Central memory CD8-positive, alpha-beta T cell (primary cell): ENCODE results near the gene SPRR2G.
"Not testable (repeated sequence)": the region's sequence is repeated elsewhere in the genome, so short reads cannot be mapped to it uniquely, and the experiment has no call there.

Experiments
- ATAC-seq: fragments of 150-1000 bp; cut with Tn5 transposase; replicated peaks from 2 replicates; pipeline ENCODE4 v1.10.0; 2022; ENCODE audit warnings: mild to moderate bottlenecking, moderate FRiP score, moderate number of reproducible peaks; ENCODE audit not compliant: poor library complexity, severe bottlenecking; ENCODE audit errors: extremely low read depth
- DNase-seq, 2 donors: peaks; one replicate each; pipeline ENCODE4 v3.0.0; 2021; ENCODE audit warnings: low spot score in 2 of 2
- H3K27ac Mint-ChIP-seq: one replicate; pipeline ENCODE4 v1.8.0; 2022; ENCODE audit warnings: low read depth, mild to moderate bottlenecking, moderate library complexity, mixed read lengths
- H3K27me3 Mint-ChIP-seq: one replicate; pipeline ENCODE4 v1.8.0; 2022; ENCODE audit warnings: mixed read lengths
- H3K36me3 Mint-ChIP-seq: one replicate; pipeline ENCODE4 v1.8.0; 2022; ENCODE audit warnings: mild to moderate bottlenecking, moderate library complexity, mixed read lengths; ENCODE audit not compliant: insufficient read depth
- H3K4me1 Mint-ChIP-seq: one replicate; pipeline ENCODE4 v1.8.0; 2022; ENCODE audit warnings: mixed read lengths
- H3K4me3 Mint-ChIP-seq: one replicate; pipeline ENCODE4 v1.8.0; 2022; ENCODE audit warnings: mild to moderate bottlenecking, moderate library complexity, mixed read lengths
- H3K9me3 Mint-ChIP-seq: one replicate; pipeline ENCODE4 v1.8.0; 2022; ENCODE audit warnings: mixed read lengths

SPRR2G gene

DNA sequence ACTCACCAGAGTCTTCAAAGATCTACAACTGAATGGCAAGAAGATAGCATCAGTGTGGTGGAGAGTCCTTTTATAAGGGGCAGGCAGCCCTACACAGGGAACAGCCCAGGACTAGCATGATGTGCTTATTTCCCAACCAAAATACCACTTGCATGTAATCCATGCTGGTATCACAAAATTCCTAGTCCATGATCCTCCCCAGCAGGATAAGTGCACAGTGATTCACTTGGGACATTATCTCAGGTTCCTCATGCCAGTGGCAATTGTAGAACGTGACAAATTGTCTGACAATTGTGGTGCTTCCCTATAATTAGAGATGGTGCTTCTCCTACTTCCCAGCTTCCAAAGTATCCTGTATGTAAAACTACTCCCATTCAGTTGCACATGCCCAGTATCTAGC is at the start of gene SPRR2G:
Gene SPRR2G, minus strand, starts transcription at position 45 of the 400 bp plus-strand sequence. CDS start 780 bp downstream, outside the sequence.
- no peaks in the 10 kb centered on the region for H3K9me3 Mint-ChIP-seq
- no peaks in the 10 kb centered on the region for H3K4me1 Mint-ChIP-seq
- no peak for ATAC-seq

DNA sequence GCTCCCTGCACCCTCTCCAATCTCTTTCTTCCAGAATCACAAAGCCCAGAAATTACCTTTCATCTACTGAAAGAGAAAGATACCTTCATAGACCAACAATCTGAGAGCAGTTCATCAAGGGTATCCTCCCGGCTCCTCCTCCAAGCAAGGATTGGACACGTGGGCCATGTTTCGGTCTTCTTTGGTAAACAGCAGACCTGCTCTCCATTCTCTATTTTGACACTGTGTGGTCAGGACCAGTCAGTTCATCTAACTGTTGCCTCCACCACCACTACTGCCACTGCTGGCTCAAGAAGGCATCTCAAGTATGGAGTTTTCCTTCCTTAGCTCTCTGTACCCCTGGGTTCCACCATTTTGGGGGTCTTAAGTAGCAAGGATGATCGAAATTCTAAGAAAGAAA is 44.5 kb upstream of the SPRR2G start:
- DNase-seq (no peak), ATAC-seq (no peak)
- Mint-ChIP-seq H3K36me3 (peaks cover 2% of the 10 kb centered on the region), H3K9me3 (no peaks in the 10 kb centered on the region), H3K27ac (no peak overlapping the region), H3K27me3 (peaks cover 96% of the 10 kb centered on the region), H3K4me3 (no peak overlapping the region), H3K4me1 (no peaks in the 10 kb centered on the region)

More for the DNA sequence above, at the start of gene SPRR2G:
- H3K36me3 Mint-ChIP-seq: no peaks in the 10 kb centered on the region
- no peak within 1 kb of the TSS for H3K4me3 Mint-ChIP-seq
- H3K27ac Mint-ChIP-seq: no peak within 1 kb of the TSS
- no peak for DNase-seq
- peaks cover 62% of the 10 kb centered on the region for H3K27me3 Mint-ChIP-seq

DNA sequence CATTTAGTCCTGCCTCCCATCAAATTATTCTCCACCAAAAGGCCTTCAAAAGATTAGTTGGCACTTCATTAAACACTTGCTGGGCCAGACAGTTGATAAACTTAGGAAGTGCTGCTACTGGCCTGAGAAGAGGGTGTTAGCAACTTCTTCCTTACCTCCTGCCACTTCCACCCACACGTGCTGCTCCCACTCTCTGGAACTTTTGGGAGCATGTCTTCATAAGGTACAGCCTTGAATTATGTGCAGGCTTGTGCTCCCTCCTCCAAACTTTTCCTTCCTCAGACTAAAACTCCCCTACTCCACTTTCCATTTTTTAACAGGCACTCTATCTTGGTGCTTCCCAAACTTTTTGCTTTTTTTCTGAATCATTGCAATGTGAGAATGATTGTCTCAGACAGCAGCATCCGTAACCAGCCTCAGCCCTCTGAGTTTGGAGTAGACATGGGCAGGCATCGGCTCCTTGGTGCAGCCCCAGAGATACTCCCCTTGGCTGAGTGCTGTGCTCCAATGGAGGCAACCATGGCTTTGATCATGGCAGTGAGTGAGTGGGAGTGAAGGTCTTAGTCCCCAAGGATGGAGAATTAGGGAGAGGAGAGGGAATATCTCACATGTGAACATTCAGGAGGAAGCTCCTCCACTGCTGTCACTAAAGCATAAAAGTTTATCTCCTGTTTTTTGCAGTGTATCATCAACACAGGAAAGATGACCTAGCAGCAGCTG is 43.8 kb upstream of the SPRR2G start:
- no peak overlapping the region for H3K4me3 Mint-ChIP-seq
- H3K9me3 Mint-ChIP-seq: no peaks in the 10 kb centered on the region
- ATAC-seq (no peak), DNase-seq (no peak)
- H3K4me1 Mint-ChIP-seq: no peaks in the 10 kb centered on the region
- peaks cover 96% of the 10 kb centered on the region for H3K27me3 Mint-ChIP-seq
- no peak overlapping the region for H3K27ac Mint-ChIP-seq
- H3K36me3 Mint-ChIP-seq: peaks cover 2% of the 10 kb centered on the region

- Mint-ChIP-seq H3K27me3 (peaks cover 95% of the 10 kb centered on the region), H3K4me1 (no peaks in the 10 kb centered on the region), H3K27ac (no peak overlapping the region), H3K4me3 (no peak overlapping the region), H3K9me3 (no peaks in the 10 kb centered on the region), H3K36me3 (peaks cover 2% of the 10 kb centered on the region)
- no peak for DNase-seq
- no peak for ATAC-seq
Observed at GRCh38 chr1:153192697-153193096, 42.0 kb upstream of the SPRR2G start.

DNA sequence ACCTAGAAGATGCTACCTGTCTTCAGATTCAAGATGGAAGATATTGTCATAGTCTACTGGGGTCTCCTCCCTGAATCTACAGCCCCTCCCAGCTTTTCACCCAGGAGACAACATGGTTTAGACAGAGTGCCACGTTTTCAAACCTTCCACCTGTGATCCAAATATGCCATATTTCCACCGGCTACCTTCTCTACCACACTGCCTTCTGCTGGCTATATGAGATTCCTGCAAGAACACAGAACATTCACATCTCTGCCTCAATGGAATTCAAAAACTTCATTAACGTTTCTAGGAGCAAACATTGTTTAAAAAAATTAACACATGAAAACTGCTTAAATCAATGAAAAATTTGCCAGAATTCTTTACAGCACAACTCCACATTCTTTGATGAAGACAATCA is 39.7 kb upstream of the SPRR2G start:
- peaks cover 5% of the 10 kb centered on the region for H3K9me3 Mint-ChIP-seq
- H3K4me1 Mint-ChIP-seq: no peaks in the 10 kb centered on the region
- H3K27me3 Mint-ChIP-seq: peaks cover 95% of the 10 kb centered on the region
- no peak overlapping the region for H3K4me3 Mint-ChIP-seq
- ATAC-seq (no peak), DNase-seq (no peak)
- H3K27ac Mint-ChIP-seq: no peak overlapping the region
- H3K36me3 Mint-ChIP-seq: peaks cover 2% of the 10 kb centered on the region

DNA sequence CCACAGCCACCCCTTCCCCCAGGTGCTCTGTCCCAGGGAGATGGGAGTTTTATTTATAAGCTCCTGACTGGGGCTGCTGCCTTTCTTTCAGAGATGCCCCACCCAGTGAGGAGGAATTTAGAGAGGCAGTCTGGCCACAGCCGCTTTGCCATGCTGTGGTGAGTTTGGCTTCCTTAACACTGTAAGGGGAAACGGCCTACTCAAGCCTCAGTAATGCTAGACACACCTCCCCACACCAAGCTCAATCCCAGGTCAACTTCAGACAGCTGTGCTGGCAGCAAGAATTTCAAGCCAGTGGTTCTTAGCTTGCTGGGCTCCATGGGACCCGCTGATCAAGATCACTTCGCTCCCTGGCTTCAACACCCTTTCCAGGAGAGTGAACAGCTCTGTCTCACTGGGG is 37.6 kb upstream of the SPRR2G start:
- DNase-seq, H3K36me3 Mint-ChIP-seq, ATAC-seq, H3K27ac Mint-ChIP-seq, H3K9me3 Mint-ChIP-seq, H3K4me1 Mint-ChIP-seq, H3K4me3 Mint-ChIP-seq: not testable (repeated sequence)
- H3K27me3 Mint-ChIP-seq: peaks cover 81% of the 10 kb centered on the region

- ATAC-seq (no peak), DNase-seq (no peak)
- Mint-ChIP-seq H3K27me3 (peaks cover 22% of the 10 kb centered on the region), H3K4me3 (no peak overlapping the region), H3K9me3 (peaks cover 3% of the 10 kb centered on the region), H3K4me1 (no peaks in the 10 kb centered on the region), H3K27ac (no peak overlapping the region), H3K36me3 (no peaks in the 10 kb centered on the region)
Observed at GRCh38 chr1:153180556-153180955, 29.9 kb upstream of the SPRR2G start.

DNA sequence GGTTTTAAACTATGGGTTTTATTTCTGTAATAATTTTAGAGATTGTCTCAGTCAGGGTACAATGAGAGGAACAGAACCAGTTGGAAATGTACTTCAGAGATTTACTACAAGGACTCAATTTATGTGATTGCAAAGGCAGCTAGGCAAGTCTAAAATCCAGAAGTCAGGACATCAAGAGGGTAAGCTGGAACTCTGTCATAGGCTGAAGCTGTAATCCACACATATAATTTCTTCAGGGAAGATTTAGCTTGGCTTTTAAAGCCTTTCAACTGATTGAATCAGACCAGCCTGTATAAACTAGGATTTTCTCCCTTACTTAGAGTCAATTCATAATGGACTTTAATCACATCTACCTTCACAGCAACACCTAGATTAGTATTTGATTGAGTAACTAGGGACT is 28.2 kb upstream of the SPRR2G start:
- ATAC-seq: no peak

GRCh38 chr1:153174624-153175023 is 23.9 kb upstream of the SPRR2G start:
- no peaks in the 10 kb centered on the region for H3K9me3 Mint-ChIP-seq
- no peaks in the 10 kb centered on the region for H3K4me1 Mint-ChIP-seq
- ATAC-seq (no peak), DNase-seq (no peak)
- H3K36me3 Mint-ChIP-seq: no peaks in the 10 kb centered on the region
- no peak overlapping the region for H3K27ac Mint-ChIP-seq
- H3K4me3 Mint-ChIP-seq: no peak overlapping the region
- H3K27me3 Mint-ChIP-seq: peaks cover 32% of the 10 kb centered on the region

More for the DNA sequence above, 28.2 kb upstream of the SPRR2G start:
- H3K4me3 Mint-ChIP-seq: no peak overlapping the region
- no peaks in the 10 kb centered on the region for H3K9me3 Mint-ChIP-seq
- H3K27ac Mint-ChIP-seq: no peak overlapping the region
- H3K36me3 Mint-ChIP-seq: no peaks in the 10 kb centered on the region
- no peaks in the 10 kb centered on the region for H3K4me1 Mint-ChIP-seq
- H3K27me3 Mint-ChIP-seq: peaks cover 14% of the 10 kb centered on the region
- no peak for DNase-seq

- Mint-ChIP-seq H3K27me3 (peaks cover 86% of the 10 kb centered on the region), H3K4me1 (no peaks in the 10 kb centered on the region)
- ATAC-seq: no peak
Observed at GRCh38 chr1:153168686-153169085, 18.0 kb upstream of the SPRR2G start.

GRCh38 chr1:153155541-153155940 is 4.9 kb upstream of the SPRR2G start:
- H3K4me3 Mint-ChIP-seq: no peak overlapping the region
- no peak for DNase-seq
- peaks cover 7% of the 10 kb centered on the region for H3K9me3 Mint-ChIP-seq
- H3K4me1 Mint-ChIP-seq: no peaks in the 10 kb centered on the region
- peaks cover 57% of the 10 kb centered on the region for H3K27me3 Mint-ChIP-seq
- H3K36me3 Mint-ChIP-seq: peaks cover 1% of the 10 kb centered on the region
- H3K27ac Mint-ChIP-seq: no peak overlapping the region
- ATAC-seq: no peak

More at GRCh38 chr1:153168686-153169085, 18.0 kb upstream of the SPRR2G start:
- Mint-ChIP-seq H3K36me3 (no peaks in the 10 kb centered on the region), H3K9me3 (no peaks in the 10 kb centered on the region), H3K27ac (no peak overlapping the region), H3K4me3 (no peak overlapping the region)
- DNase-seq: no peak

DNA sequence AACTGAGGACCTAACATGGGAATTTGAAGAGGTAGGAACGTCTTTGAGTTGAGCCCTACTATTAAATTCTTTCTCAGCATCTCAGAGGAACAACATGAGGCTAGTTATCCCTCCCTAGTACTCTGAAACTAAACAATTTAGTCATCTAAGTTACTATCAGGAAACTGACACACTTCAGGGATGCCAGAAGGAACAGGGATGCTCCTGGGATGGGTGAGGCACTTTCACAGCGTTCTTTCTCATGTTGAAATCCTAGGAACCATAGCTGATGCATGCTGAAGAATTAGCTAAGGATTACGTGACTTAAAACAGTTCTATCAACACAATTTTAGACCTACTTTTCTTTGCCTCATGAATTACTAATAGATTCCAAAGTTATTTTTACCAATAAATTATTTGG is 1.8 kb upstream of the SPRR2G start:
- Mint-ChIP-seq H3K4me1 (no peaks in the 10 kb centered on the region), H3K36me3 (no peaks in the 10 kb centered on the region), H3K4me3 (no peak overlapping the region), H3K27me3 (peaks cover 64% of the 10 kb centered on the region), H3K27ac (no peak overlapping the region), H3K9me3 (no peaks in the 10 kb centered on the region)
- no peak for DNase-seq
- ATAC-seq: no peak

DNA sequence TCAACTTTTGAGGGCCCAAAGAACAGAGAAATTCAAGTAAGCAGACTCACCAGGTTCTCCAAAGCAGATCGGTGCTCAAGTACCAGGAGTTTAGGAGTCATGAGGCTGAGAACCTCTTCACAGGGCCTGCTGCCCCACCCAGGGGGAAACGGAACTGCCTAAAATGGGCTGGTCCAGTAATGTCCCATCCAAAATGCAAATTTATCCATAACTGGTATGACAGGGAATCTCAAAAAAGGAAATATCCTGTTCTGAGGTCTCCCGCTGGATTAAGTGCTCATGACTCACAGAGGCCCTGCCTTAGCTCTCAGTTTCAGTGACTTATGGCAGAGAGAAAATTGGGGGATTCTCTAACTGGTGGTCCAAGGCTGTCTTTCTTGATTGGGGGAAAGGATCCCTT is 9.3 kb downstream of the SPRR2G start:
- ATAC-seq (no peak), DNase-seq (no peak)
- Mint-ChIP-seq H3K36me3 (peaks cover 2% of the 10 kb centered on the region), H3K9me3 (no peaks in the 10 kb centered on the region), H3K4me1 (no peaks in the 10 kb centered on the region), H3K4me3 (no peak overlapping the region), H3K27me3 (peaks cover 86% of the 10 kb centered on the region), H3K27ac (no peak overlapping the region)
